Bronchial smooth muscle cell (primary cell): ENCODE measurements around the gene FBXO9. TPM values are rescaled to one million over a fixed set of nuclear protein-coding genes. Genes with fewer than 3 reads are reported as not detected.

ENCODE experiments used
- total RNA-seq: library from RNA; depleted of rRNA; stranded (reverse); fragments of >200 nt; gene quantifications from 2 replicates; pipeline ENCODE4 v1.2.1, GENCODE V29; 2014

Gene FBXO9
- 31.7 and 42.1 TPM in 2 replicates for total RNA-seq

GRCh38 chr6:53065266-53066076 is at the start of gene FBXO9:
TSS of gene FBXO9 (plus strand) at chr6:53065404. CDS start at chr6:53065790, 386 bp downstream.

GRCh38 chr6:53148684-53149083 is 83.5 kb downstream of the FBXO9 start, which contains the start of gene GCM1:
TSS of gene GCM1 (minus strand) at chr6:53148841. CDS start at chr6:53145632, 3,209 bp downstream.

Other genes with a start within 250 kb of the FBXO9 start
- gene GSTA5, start 224.6 kb upstream of the FBXO9 start, total RNA-seq = not detected in 2 replicates
- 0.17 TPM in 1 of 2 replicates, not detected in the other for gene GSTA3, start 155.7 kb upstream of the FBXO9 start, total RNA-seq
- 43.6 and 51.7 TPM in 2 replicates for gene GSTA4, start 70.1 kb upstream of the FBXO9 start, total RNA-seq
- 3.5 and 3.8 TPM in 2 replicates for gene CILK1, start 3.6 kb upstream of the FBXO9 start, total RNA-seq
- not detected in 2 replicates for gene GCM1, start 83.4 kb downstream of the FBXO9 start, total RNA-seq